Memory B cell (primary cell): ENCODE data around the gene DOCK10.

Experiments used
- ATAC-seq: fragments of 150-1000 bp; cut with Tn5 transposase; 2 replicates; pipeline ENCODE4 v1.10.0; 2021; ENCODE audit warnings: low read depth, mild to moderate bottlenecking, moderate library complexity
- DNase-seq, 2 donors: peaks; one replicate each; pipeline ENCODE4 v3.0.0; 2022; ENCODE audit warnings: low spot score in 2 of 2
- H3K27ac Mint-ChIP-seq: one replicate; pipeline ENCODE4 v1.8.0; 2022; ENCODE audit warnings: mild to moderate bottlenecking, moderate library complexity, mixed read lengths
- H3K27me3 Mint-ChIP-seq: one replicate; pipeline ENCODE4 v1.8.0; 2022; ENCODE audit warnings: mixed read lengths
- H3K36me3 Mint-ChIP-seq: one replicate; pipeline ENCODE4 v1.8.0; 2022; ENCODE audit warnings: mild to moderate bottlenecking, mixed read lengths
- H3K4me1 Mint-ChIP-seq: one replicate; pipeline ENCODE4 v1.8.0; 2022; ENCODE audit warnings: mixed read lengths
- H3K4me3 Mint-ChIP-seq: one replicate; pipeline ENCODE4 v1.8.0; 2022; ENCODE audit warnings: mild to moderate bottlenecking, moderate library complexity, mixed read lengths
- H3K9me3 Mint-ChIP-seq: one replicate; pipeline ENCODE4 v1.8.0; 2022; ENCODE audit warnings: mixed read lengths

The DOCK10 gene

DNA sequence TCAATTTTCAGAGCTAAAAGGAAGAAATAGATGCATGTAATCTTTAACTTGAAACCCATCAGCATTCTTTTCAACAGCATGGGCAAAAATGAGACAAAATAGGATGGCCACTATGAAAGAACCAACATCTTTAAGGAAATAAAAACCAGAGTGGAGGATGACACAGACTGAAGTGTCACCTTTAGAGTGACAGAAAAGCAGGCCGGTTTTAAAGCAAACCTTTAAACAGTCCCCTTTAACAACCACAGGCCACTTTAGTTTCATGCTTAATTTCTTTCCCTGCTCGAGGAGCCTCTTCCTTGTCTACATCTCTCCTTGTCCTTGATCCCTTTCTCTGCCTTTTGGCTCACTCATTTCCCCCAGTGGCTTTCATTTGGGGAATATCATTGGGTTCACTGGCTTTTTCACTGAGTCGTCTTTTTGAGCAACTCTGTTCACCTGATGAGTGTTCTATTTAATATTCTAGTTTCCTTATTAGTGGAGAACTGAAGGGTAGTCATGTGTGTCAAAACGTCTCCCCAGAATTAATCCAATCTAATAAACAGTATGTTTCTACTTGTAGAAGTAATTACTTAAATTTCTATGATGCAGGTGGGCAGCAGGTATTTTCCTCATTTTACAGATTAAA is 72.5 kb downstream of the DOCK10 start:
- Mint-ChIP-seq H3K36me3 (no peaks in the 10 kb centered on the region), H3K4me3 (peak overlapping the region; percentile 80), H3K27me3 (no peaks in the 10 kb centered on the region), H3K27ac (peak overlapping the region; percentile 93), H3K4me1 (peaks cover 52% of the 10 kb centered on the region), H3K9me3 (no peaks in the 10 kb centered on the region)
- ATAC-seq (no peak), DNase-seq (no peak)

DNA sequence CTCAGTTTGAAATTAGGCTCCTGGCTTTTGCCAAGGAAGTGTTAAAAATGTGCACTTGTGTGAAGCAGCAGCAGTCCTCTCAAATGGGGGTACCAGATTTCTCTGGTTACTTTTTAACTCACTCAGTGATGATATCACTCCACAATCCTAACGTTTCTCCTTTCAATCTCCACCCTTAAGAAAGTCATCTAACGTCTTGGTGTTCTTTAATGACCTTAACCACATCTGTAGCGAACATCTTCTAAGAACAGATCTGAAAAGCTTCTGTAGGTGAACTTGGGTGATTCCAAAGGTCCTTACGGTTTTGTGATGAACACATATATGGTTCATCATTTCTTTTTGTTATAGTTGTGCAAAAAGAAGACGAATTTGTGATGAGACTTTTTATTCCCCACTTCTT is 73.2 kb downstream of the DOCK10 start:
- peaks cover 49% of the 10 kb centered on the region for H3K4me1 Mint-ChIP-seq
- no peak for ATAC-seq
- no peaks in the 10 kb centered on the region for H3K36me3 Mint-ChIP-seq

DNA sequence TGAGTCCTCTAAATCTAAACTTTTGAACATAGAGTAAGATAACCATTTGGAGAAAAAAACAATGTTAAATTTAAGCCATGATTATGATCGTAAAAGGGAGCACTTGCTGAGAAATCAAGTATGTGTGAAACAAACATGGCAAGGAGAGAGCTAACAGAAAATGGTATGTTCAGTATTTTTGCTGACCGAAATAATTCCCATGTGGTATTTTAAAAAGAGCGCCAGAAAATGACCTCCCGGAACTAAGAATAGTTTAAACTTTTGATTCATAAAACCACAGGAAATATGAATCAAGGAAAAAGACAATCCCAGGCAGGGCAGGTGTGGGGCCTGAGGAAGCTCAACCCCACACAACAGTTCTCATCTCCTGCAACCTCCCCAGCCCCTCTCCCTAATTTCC is 74.2 kb downstream of the DOCK10 start:
- Mint-ChIP-seq H3K4me1 (peaks cover 39% of the 10 kb centered on the region), H3K9me3 (no peaks in the 10 kb centered on the region), H3K4me3 (peak overlapping the region; percentile 24), H3K27ac (peak overlapping the region; percentile 93), H3K27me3 (no peaks in the 10 kb centered on the region), H3K36me3 (no peaks in the 10 kb centered on the region)
- ATAC-seq (no peak), DNase-seq (no peak)

More for the DNA sequence above, 73.2 kb downstream of the DOCK10 start:
- no peak for DNase-seq
- no peaks in the 10 kb centered on the region for H3K27me3 Mint-ChIP-seq
- peak overlapping the region; percentile 80 for H3K4me3 Mint-ChIP-seq
- H3K9me3 Mint-ChIP-seq, result no peaks in the 10 kb centered on the region
- H3K27ac Mint-ChIP-seq, result peak overlapping the region; percentile 93

DNA sequence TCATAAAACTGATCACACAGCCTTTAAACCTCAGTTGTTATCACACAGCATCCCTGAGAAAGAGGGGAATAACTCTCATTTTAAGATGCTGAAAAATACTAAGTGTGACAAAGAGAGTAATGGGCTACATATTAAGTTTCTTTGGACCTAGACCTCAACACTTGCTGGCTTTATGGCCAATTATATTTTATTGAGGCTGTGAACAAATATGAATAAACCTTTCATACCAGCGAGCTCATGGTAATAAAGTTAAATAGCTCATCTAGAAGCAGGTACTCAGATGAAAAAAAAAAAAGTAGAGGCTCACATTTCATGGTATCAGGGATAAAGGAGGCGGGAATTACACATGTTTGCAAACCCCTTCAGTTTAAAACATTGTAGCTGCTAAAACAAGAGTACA is 75.7 kb downstream of the DOCK10 start:
- Mint-ChIP-seq H3K27ac (no peak overlapping the region), H3K27me3 (no peaks in the 10 kb centered on the region), H3K36me3 (no peaks in the 10 kb centered on the region), H3K4me3 (no peak overlapping the region), H3K9me3 (no peaks in the 10 kb centered on the region), H3K4me1 (peaks cover 33% of the 10 kb centered on the region)
- no peak for DNase-seq
- no peak for ATAC-seq

DNA sequence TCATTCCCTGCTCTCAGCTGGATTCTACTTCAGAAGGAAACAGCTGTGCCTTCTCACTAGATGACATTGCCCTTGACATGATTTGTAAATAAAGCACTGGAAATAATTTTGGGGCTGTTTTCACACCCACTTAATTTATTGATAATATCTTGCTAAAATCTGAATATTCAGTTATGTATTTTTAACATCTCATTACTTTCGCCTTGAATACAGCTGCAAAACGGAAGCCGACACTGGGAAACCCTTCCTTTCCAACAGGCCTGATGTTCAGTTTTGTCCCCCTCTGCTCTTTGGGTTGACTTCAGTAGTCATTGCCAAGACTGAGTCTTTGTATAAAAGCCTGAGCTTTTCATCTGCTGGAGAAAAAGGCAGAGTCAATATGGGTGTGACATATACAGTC is 82.7 kb downstream of the DOCK10 start:
- Mint-ChIP-seq H3K36me3 (peaks cover 1% of the 10 kb centered on the region), H3K4me3 (peak overlapping the region; percentile 12), H3K27me3 (no peaks in the 10 kb centered on the region), H3K4me1 (peaks cover 45% of the 10 kb centered on the region), H3K27ac (peak overlapping the region; percentile 96), H3K9me3 (no peaks in the 10 kb centered on the region)
- ATAC-seq (no peak), DNase-seq (no peak)

DNA sequence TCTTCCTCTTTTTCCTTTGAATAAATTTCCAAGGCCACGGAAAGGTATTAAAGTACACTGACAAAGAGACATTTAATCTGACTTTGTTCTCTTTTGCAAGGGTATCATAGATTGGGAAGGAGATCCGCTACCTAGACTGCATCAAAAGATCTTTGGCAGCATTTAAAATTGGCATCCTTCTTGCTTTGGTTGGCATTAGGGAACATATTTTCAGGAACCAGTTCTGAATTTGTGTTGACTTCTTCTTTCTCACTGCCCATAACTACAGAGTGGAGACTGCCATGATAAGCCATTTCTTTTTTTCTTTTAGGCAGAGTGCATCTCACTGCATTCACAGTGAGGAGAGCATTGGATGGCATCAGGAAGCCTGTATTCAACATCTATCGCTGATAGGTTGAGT is 83.4 kb downstream of the DOCK10 start:
- Mint-ChIP-seq H3K27ac (peak overlapping the region; percentile 96), H3K4me3 (peak overlapping the region; percentile 29), H3K4me1 (peaks cover 46% of the 10 kb centered on the region), H3K36me3 (peaks cover 1% of the 10 kb centered on the region), H3K9me3 (no peaks in the 10 kb centered on the region), H3K27me3 (no peaks in the 10 kb centered on the region)
- DNase-seq (no peak), ATAC-seq (no peak)

DNA sequence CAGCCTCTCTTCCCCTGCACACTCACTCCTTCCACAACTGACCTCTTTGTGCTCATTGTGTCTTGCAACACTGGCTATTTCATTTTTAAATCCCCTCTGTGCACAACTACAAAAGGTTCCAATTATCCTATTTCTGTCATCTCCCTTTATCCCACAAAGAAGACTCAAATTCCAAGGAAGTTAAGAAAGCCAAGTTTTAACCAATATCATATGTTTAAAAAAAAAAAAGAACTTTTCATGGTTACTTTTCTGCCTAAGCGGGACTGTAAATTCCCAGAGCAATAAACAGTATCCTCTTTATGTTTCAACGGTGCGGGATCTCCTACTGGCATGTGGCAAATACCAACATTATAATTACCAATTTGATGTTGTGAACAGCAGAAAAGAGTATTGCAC is 83.8 kb downstream of the DOCK10 start:
- Mint-ChIP-seq H3K4me1 (peaks cover 49% of the 10 kb centered on the region), H3K36me3 (peaks cover 1% of the 10 kb centered on the region), H3K27me3 (no peaks in the 10 kb centered on the region), H3K9me3 (no peaks in the 10 kb centered on the region), H3K4me3 (peak overlapping the region; percentile 57), H3K27ac (peak overlapping the region; percentile 96)
- ATAC-seq (no peak), DNase-seq (no peak)

DNA sequence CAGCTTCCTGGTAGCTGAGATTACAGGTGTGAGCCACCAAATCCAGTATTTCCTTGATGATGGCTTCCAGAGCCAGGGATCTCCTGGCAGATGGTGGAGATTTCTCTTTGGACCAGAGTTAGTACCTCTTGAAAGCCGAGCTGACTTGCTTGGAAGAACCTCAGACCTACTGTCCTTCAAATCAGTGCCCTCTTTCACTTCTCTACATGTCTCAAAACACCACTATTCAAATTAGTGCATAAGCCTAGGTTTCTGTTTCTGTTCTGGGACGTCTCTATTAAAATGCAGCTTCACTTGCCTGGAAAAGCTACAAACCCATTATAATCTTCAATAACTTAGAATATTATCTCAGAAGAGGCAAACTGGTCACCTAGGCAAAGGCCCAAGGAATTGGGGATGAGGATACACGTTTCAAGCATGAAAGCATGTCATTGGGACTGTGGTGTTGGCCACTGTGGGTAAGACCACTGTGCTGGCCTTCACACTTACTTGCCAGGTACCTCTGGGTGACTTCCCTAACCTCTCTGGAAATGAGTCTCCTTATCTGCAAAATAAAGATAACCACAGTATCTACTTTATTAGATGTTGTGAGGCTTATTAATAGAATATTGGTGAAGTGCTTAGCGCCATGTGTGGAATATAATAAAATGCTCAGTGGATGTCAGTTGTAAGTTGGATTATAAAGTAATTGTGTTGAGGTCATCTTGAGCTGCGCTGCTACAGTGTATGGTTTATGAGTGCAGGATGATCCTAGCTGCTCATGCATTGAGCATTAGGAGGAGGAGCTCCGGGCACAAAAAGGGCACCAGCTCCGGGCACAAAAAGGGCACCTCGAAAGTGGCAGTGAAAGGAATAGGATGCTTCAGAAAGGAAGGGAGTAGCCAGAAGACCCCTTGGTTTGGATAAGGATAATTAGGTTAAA is 84.5 kb downstream of the DOCK10 start:
- ATAC-seq, result peak; percentile 80
- peaks cover 54% of the 10 kb centered on the region for H3K4me1 Mint-ChIP-seq

DNA sequence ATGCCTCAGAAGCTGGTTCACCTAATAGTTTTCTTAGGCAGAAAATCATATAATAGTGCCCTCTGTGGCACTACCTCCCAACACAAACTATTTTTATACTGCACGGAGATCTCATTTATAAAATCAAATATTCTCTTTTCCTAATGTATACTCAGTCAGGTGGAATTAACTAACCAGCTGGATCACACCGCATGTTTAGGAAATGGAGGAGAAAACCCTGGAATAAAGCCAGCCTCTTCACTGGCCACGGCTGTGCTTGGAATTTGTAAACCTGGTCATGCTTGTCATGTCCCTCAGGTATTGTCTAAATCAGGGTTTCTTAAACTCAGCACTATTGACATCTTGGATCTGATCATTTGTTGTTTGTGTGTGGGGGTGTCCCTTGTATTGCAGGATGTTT is 85.6 kb downstream of the DOCK10 start:
- ATAC-seq, result no peak
- no peak for DNase-seq
- H3K4me1 Mint-ChIP-seq, result peaks cover 60% of the 10 kb centered on the region
- H3K4me3 Mint-ChIP-seq, result peak overlapping the region; percentile 57
- peaks cover 5% of the 10 kb centered on the region for H3K9me3 Mint-ChIP-seq
- no peaks in the 10 kb centered on the region for H3K27me3 Mint-ChIP-seq
- H3K36me3 Mint-ChIP-seq, result peaks cover 1% of the 10 kb centered on the region
- peak overlapping the region; percentile 96 for H3K27ac Mint-ChIP-seq

More for the DNA sequence above, 84.5 kb downstream of the DOCK10 start:
- peak in 1 of 2 donors; percentile 26 for DNase-seq
- Mint-ChIP-seq H3K27ac (peak overlapping the region; percentile 96), H3K4me3 (peak overlapping the region; percentile 57), H3K36me3 (peaks cover 1% of the 10 kb centered on the region), H3K27me3 (no peaks in the 10 kb centered on the region), H3K9me3 (no peaks in the 10 kb centered on the region)

DNA sequence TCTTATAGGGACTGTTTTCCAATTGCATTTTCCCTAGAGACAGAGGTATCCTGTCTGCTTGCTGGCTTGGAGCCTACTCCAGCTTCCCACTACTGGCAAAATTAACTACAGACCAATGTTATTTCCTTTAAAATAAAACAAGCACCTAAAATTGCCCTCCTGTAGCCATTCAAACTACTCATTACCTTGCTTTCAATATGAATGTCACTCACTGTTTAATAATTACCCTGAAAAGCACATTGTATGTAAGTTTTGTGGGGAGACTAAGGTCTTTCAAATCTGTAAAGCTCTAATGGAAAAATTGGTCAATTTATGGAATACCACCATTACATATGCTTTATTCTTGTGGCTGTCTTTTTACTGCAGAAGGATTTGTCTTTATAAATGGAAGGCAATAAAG is 87.3 kb downstream of the DOCK10 start:
- no peak overlapping the region for H3K4me3 Mint-ChIP-seq
- ATAC-seq (no peak), DNase-seq (no peak)
- peaks cover 5% of the 10 kb centered on the region for H3K9me3 Mint-ChIP-seq
- no peaks in the 10 kb centered on the region for H3K27me3 Mint-ChIP-seq
- no peaks in the 10 kb centered on the region for H3K36me3 Mint-ChIP-seq
- no peak overlapping the region for H3K27ac Mint-ChIP-seq
- peaks cover 59% of the 10 kb centered on the region for H3K4me1 Mint-ChIP-seq

DNA sequence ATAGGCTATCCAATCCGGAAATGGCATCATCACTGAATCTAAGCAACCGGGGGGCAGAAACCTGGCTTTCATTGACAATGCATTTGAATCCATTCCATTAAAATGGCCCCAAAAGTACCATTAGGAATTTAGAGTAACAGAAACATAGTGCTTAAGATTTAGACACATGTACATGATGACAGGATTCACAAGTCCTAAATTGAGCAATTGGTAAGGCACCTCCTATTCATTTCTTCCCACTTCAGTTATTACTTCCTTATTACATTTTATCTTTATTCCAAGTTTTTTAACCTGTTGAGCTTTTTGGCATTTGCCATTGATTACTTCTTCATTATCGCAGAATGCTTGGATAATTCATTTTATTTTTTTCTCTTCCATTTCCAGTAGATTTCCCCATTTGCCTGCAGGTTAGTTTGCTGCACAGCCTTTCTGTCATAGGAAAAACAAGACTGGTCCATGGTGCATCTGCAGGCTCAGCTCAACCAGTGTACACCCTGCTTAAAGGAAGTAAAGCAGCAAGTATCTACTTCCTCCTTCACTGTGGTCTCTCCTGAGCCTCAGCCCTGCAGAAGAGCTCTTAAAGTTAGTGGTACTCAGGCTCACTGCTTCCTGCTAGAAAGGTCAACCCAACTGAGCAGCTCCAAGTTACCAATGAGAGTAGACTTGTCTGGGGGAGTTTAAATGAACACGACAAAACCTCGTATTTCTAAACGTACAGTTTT is 89.2 kb downstream of the DOCK10 start:
- peak overlapping the region; percentile 54 for H3K4me3 Mint-ChIP-seq
- peak overlapping the region; percentile 65 for H3K27ac Mint-ChIP-seq
- H3K27me3 Mint-ChIP-seq, result no peaks in the 10 kb centered on the region
- peak; percentile 87 for ATAC-seq
- no peaks in the 10 kb centered on the region for H3K36me3 Mint-ChIP-seq
- DNase-seq, result peak in 1 of 2 donors; percentile 54
- peaks cover 5% of the 10 kb centered on the region for H3K9me3 Mint-ChIP-seq
- peaks cover 49% of the 10 kb centered on the region for H3K4me1 Mint-ChIP-seq

DNA sequence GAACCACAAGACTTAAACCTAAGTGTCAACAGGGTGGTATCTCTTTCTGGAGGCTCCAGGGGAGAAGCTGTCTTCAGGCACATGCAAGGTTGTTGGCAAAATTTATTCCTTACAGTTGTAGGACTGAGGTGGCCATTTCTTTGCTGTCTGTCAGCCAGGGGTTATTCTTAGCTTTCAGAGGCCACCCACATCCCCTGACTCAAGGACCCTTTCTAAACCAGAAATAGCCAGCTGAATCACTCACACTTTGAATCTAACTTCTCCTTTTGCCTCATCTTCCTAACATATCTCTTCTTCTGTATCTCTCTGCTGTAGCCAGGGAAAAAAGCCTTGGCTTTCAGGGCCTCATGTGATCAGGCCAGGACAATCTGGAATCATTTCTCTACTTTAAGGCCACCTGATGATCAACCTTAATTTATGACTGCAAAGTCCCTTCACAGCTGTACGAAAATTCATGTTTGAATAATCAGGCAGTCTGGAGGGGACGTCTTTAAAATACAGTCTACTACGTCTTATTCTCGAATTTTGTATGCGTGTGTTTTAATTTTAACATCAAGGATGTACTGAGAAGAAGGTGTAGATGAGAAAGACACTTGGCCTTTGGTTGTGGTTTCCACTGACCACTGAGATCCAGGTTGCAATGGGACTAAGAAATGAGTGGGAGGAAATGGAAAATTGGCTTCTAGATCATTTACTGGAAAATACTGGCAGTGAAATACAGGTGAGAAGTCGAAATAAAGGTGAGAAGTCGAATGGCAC is 90.4 kb downstream of the DOCK10 start:
- Mint-ChIP-seq H3K36me3 (no peaks in the 10 kb centered on the region), H3K27ac (peak overlapping the region; percentile 82), H3K9me3 (peaks cover 5% of the 10 kb centered on the region), H3K27me3 (no peaks in the 10 kb centered on the region), H3K4me1 (peaks cover 46% of the 10 kb centered on the region), H3K4me3 (peak overlapping the region; percentile 39)
- DNase-seq, result no peak
- ATAC-seq, result no peak

DNA sequence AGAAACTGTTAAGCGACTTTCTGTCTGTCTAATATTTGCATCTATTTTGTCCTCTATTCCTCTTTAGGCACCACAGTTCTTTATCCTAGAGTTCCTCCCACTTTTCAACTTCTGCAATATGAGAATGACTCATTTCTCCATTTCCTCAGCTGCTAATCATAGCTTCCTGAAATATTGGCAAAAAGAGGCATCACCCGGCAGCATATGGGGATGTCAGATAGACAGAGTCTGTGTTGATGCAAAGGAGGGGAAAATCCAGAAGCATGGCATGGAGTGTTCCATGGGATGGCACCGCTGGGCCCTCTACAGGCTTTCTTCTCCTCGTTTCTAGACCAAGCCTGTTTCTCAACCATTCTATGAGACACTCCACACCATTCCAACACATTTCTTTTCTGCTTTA is 93.4 kb downstream of the DOCK10 start:
- peaks cover 49% of the 10 kb centered on the region for H3K4me1 Mint-ChIP-seq
- peaks cover 1% of the 10 kb centered on the region for H3K36me3 Mint-ChIP-seq
- peak overlapping the region; percentile 62 for H3K27ac Mint-ChIP-seq
- no peak overlapping the region for H3K4me3 Mint-ChIP-seq
- DNase-seq, result no peak
- no peaks in the 10 kb centered on the region for H3K27me3 Mint-ChIP-seq
- peak; percentile 11 for ATAC-seq
- H3K9me3 Mint-ChIP-seq, result peaks cover 5% of the 10 kb centered on the region
